NCI-H1417 (cell line): ENCODE results near the gene OR6P1.

Source experiments
- DNase-seq, 3 experiments: peaks; one replicate each; lab custom pipeline; 2025; lab: John Stamatoyannopoulos, UW

Gene OR6P1

GRCh38 chr1:158516966-158517365, 53.4 kb downstream of the OR6P1 start:
- no peak for DNase-seq
